Esophagus (tissue), 2 donors: ENCODE data around the gene CCNB2. TPM values are rescaled to one million over a fixed set of nuclear protein-coding genes. Genes with fewer than 3 reads are reported as not detected.

Source experiments
- H3K27ac ChIP-seq, 2 donors: one replicate each; pipeline ENCODE4 v1.5.1; 2013; ENCODE audit warnings: low read depth in 2 of 2, mild to moderate bottlenecking in 2 of 2, inconsistent platforms in 1 of 2, low read length in 1 of 2, moderate library complexity in 1 of 2
- H3K27me3 ChIP-seq, 2 donors: one replicate each; pipeline ENCODE4 v1.6.1; 2013; ENCODE audit warnings: low read length in 2 of 2, control low read depth in 1 of 2, mild to moderate bottlenecking in 1 of 2; ENCODE audit not compliant: insufficient read depth in 2 of 2, control insufficient read depth in 1 of 2
- H3K36me3 ChIP-seq, 2 donors: one replicate each; pipeline ENCODE4 v1.6.1; 2013; ENCODE audit warnings: low read length in 1 of 2; ENCODE audit not compliant: control insufficient read depth in 2 of 2, insufficient read depth in 2 of 2
- H3K4me1 ChIP-seq, 2 donors: one replicate each; pipeline ENCODE4 v1.6.1; 2013; ENCODE audit warnings: low read length in 1 of 2; ENCODE audit not compliant: control insufficient read depth in 2 of 2, insufficient read depth in 2 of 2
- H3K4me3 ChIP-seq, 2 donors: one replicate each; pipeline ENCODE4 v1.5.1; 2013; ENCODE audit warnings: low read length in 2 of 2, mild to moderate bottlenecking in 2 of 2, low read depth in 1 of 2, moderate library complexity in 1 of 2
- H3K9me3 ChIP-seq, 2 donors: one replicate each; pipeline ENCODE4 v1.6.1; 2013; ENCODE audit warnings: mild to moderate bottlenecking in 2 of 2, low read depth in 1 of 2, low read length in 1 of 2, moderate library complexity in 1 of 2; ENCODE audit not compliant: control insufficient read depth in 2 of 2, insufficient read depth in 1 of 2
- WGBS, 2 donors: extraction: QIAGEN DNeasy Blood & Tissue Kit; methylation state at CpG; one replicate each; pipeline ENCODE4 v1.1.7; 2013; 5-methylcytosine and 5-hydroxymethylcytosine counted together
- polyA plus RNA-seq, 2 donors: library from polyadenylated mRNA; stranded (reverse); fragments of 200-250 nt; gene quantifications; one replicate each; pipeline ENCODE4 v1.2.3, GENCODE V29; 2013
- donor health status: healthy with polysubstance abuse.
- donor health status: Bipolar disorder and iron deficiency.

The CCNB2 gene
- polyA plus RNA-seq, 2 donors: 5.9 to 19.3 TPM

DNA sequence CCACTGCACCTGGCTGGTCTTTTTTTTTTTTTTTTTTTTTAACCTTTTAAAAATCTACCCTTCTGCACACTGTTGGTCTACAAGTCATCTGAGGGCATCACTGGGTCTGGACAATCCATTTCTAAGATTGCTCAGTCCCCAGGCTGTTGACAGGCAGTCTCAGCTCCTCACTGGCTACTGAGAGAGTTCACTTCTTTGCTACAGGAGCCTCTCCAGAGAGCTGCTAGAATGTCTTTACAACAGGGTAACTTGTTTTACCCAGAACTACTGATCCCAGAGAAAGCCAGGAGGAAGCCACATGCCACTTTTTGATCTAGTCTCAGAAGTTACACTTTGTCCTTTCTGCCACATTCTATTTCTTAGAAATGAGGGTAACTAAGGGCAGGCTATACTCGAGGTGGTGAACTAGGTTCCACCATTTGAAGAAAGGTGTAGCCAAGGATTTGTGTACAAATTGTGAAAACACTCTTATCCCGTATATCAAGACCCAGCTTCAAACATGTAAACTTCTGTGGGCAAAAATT, 5.7 kb upstream of the CCNB2 start:
- Histone ChIP-seq H3K36me3 (peaks cover 0 to 11% of the 10 kb centered on the region in 2 donors), H3K4me3 (no peak overlapping the region), H3K9me3 (no peaks in the 10 kb centered on the region), H3K4me1 (no peaks in the 10 kb centered on the region), H3K27ac (no peak overlapping the region), H3K27me3 (no peaks in the 10 kb centered on the region)
- 66 to 85% methylated on average over 2 of the region's 2 CpGs for WGBS, 2 donors

DNA sequence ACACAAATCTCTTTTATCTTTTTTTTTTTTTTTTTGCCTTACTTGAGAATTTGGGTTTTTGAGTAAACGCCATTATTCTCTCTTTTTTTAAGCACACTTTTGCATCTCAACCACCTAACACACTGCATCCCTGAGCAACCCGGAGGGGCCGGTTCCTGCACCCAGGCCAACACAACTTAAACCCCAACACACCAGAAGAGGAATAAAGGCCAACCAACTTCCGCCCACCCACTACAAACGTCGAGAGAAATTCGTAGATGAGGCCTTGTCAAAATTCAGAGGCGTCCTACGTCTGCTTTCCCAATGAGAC, 389 bp upstream of the CCNB2 start:
- Histone ChIP-seq H3K4me1 (peaks cover 0 to 3% of the 10 kb centered on the region in 2 donors), H3K4me3 (peak overlapping the region; percentile 48 to 84), H3K27ac (peak overlapping the region; percentile 38 to 76), H3K27me3 (no peaks in the 10 kb centered on the region), H3K36me3 (peaks cover 3 to 4% of the 10 kb centered on the region in 2 donors), H3K9me3 (no peaks in the 10 kb centered on the region)
- WGBS, 2 donors: 1% methylated on average over 9 of the region's 9 CpGs

DNA sequence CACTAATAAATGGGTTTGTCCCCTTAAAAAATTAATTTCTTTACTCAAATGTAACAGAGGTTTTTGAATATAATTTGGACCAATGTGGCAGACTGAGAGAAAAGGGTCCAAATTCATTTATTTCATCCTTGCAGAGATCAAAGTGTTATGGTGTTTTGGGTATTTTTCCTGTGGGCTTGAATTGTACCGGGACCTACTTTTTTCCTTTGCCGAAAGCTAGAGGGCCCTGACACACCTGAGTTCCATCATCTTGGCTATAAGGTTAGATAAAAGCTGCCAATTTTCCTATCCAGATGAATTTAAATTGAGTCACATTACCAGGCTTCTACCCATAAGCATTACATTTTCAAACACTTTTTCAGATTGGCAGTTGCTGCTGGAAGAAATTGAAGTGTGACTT, 908 bp downstream of the CCNB2 start:
- no peaks in the 10 kb centered on the region for H3K27me3 ChIP-seq
- 21 to 31% methylated on average over 2 of the region's 2 CpGs for WGBS, 2 donors
- H3K9me3 ChIP-seq: no peaks in the 10 kb centered on the region
- no peak overlapping the region for H3K27ac ChIP-seq
- H3K36me3 ChIP-seq: peaks cover 0 to 4% of the 10 kb centered on the region in 2 donors
- peak overlapping the region in 1 of 2 donors; percentile 84 for H3K4me3 ChIP-seq
- H3K4me1 ChIP-seq: peaks cover 0 to 3% of the 10 kb centered on the region in 2 donors

DNA sequence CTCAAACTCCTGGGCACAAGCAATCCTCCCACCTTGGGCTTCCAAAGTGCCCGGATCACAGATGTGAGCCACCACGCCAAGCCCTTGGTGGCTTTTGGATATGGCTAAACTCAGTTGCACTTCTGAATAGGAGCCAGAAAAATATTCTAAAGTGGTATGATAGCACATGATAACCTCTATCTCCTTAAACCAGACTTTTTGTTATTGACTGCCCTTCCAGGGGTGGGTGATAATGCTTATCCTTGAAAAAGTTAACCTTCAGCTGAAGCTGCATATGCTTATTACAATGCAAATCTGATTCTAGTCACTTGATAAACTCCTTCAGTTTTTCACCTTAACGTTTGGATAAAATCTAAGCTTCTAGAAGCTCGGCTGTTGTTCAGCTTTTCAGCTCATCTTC, 6.3 kb downstream of the CCNB2 start:
- no peaks in the 10 kb centered on the region for H3K9me3 ChIP-seq
- H3K4me3 ChIP-seq: no peak overlapping the region
- H3K27me3 ChIP-seq: no peaks in the 10 kb centered on the region
- H3K27ac ChIP-seq: no peak overlapping the region
- no peaks in the 10 kb centered on the region for H3K4me1 ChIP-seq
- H3K36me3 ChIP-seq: peaks cover 0 to 4% of the 10 kb centered on the region in 2 donors
- WGBS, 2 donors: 91 to 94% methylated on average over 4 of the region's 4 CpGs

DNA sequence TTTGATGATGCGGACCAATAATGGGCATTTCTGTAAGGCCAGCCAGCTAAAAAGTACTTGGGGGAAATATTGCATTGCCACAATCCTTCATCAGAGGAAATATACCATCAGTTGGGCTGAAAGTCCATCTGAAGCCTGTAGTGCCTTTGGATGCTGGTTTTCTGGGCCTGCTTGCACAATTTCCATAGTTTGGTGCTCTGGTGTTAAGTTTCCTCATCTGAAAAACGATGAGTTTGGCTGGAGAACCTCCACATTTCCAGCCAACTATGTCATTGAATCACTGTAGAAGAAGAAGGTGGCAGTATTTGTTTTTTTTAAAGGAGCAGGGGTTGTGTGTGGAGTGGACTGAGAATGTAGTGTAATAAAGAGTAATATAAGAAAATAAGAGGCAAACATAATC, 10.1 kb downstream of the CCNB2 start:
- no peaks in the 10 kb centered on the region for H3K27me3 ChIP-seq
- no peaks in the 10 kb centered on the region for H3K9me3 ChIP-seq
- no peak overlapping the region for H3K4me3 ChIP-seq
- WGBS, 2 donors: 75 to 83% methylated on average over 2 of the region's 2 CpGs
- H3K36me3 ChIP-seq: peaks cover 0 to 2% of the 10 kb centered on the region in 2 donors
- no peaks in the 10 kb centered on the region for H3K4me1 ChIP-seq
- H3K27ac ChIP-seq: no peak overlapping the region

DNA sequence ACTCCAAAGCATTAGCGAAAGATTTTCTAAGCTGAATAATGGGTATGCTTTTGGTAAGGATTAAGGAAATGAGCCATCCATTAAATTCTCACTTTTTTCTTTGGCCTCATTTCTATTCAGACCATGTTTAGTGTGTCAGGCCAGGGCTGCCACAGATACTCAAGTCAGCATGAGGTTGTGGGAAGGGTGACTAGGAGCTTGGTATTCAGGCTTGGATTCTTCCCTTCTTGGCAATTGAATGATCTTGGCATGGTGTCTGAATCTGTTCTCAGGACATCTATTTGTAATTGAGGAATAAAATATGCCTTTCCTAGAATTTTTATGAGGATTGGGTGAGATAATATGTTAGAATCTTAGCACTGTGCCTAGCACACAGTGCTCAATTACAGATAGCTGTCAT, 11.2 kb downstream of the CCNB2 start:
- Histone ChIP-seq H3K27me3 (no peaks in the 10 kb centered on the region), H3K4me3 (no peak overlapping the region), H3K27ac (no peak overlapping the region), H3K4me1 (no peaks in the 10 kb centered on the region), H3K9me3 (no peaks in the 10 kb centered on the region), H3K36me3 (peaks cover 0 to 2% of the 10 kb centered on the region in 2 donors)
- 93 to 100% methylated on average over 1 of the region's 1 CpG for WGBS, 2 donors

DNA sequence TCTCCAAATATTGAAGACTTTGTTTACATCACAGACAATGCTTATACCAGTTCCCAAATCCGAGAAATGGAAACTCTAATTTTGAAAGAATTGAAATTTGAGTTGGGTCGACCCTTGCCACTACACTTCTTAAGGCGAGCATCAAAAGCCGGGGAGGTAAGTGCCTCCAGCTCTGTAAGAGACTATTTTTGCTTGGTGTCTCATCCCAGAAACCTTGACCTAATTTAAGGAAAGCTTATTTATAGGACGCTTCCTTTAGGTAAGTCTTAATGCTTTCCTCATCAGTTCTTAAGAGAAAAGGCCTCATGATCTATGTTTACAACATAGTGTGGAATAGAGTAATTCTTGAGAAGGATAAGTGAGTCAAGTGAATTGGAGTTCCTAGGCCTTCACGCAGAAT, 11.8 kb downstream of the CCNB2 start:
- no peaks in the 10 kb centered on the region for H3K9me3 ChIP-seq
- no peak overlapping the region for H3K4me3 ChIP-seq
- no peaks in the 10 kb centered on the region for H3K27me3 ChIP-seq
- peaks cover 0 to 2% of the 10 kb centered on the region in 2 donors for H3K36me3 ChIP-seq
- 97 to 98% methylated on average over 6 of the region's 6 CpGs for WGBS, 2 donors
- no peaks in the 10 kb centered on the region for H3K4me1 ChIP-seq
- no peak overlapping the region for H3K27ac ChIP-seq

DNA sequence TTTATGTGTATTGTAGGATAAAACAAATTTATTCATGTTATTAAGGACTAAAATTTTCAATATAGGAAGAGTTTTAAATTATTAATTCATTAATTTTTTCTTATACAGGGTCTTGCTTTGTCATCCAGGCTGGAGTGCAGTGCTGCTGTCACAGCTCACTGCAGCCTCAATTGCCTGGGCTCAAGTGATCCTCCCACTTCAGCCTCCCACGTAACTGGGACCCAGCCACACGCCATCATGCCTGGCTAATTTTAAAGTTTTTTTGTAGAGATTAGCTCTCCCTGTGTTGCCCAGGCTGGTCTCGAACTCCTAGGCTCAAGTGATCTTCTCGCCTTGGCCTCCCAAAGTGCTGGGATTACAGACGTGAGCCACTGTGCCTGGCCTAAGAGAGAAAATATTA, 14.7 kb downstream of the CCNB2 start:
- Histone ChIP-seq H3K4me1 (no peaks in the 10 kb centered on the region), H3K27me3 (no peaks in the 10 kb centered on the region), H3K4me3 (no peak overlapping the region), H3K27ac (no peak overlapping the region), H3K9me3 (no peaks in the 10 kb centered on the region), H3K36me3 (peaks cover 0 to 2% of the 10 kb centered on the region in 2 donors)
- 93 to 94% methylated on average over 5 of the region's 5 CpGs for WGBS, 2 donors

DNA sequence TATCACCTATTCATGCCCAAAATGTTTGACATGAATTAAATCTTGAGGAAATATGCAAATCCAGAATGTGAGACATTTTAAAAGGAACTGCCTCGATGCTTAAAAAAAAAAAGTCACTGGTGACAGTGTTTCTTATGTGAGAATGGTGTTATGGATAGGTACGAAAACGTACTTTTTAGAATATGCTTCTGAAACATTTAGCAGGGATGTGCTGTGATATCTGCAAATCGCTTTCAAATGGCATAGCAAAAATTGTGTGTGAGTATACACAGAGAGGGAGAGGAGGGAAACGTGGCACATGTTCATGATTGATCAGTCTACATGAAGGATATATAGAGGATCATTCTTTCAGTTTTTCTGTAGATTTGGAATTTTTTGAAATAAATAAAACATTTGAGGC, 16.0 kb downstream of the CCNB2 start:
- Histone ChIP-seq H3K27me3 (no peaks in the 10 kb centered on the region), H3K27ac (no peak overlapping the region), H3K4me3 (no peak overlapping the region), H3K9me3 (no peaks in the 10 kb centered on the region), H3K4me1 (no peaks in the 10 kb centered on the region), H3K36me3 (peaks cover 0 to 2% of the 10 kb centered on the region in 2 donors)
- 92 to 93% methylated on average over 5 of the region's 5 CpGs for WGBS, 2 donors

DNA sequence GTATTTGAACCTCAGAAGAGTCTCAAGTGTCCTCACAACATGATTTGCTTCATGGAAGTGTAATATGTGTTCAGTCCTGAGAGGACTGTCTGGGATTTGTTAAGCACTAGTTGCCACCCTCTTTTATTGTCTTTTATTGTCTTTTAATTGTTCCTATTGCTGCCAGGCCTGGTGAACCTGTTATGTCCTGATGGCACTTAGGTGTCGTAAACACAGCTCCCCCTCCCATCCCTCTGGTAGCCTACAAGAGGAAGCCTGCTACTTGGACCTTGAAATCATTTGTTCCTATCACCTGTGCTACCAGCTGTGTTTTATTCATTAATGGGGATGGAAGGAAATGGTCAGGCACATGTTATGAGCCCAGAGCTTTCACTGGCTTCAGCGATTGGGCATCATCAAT, 19.3 kb downstream of the CCNB2 start:
- Histone ChIP-seq H3K36me3 (no peaks in the 10 kb centered on the region), H3K9me3 (no peaks in the 10 kb centered on the region), H3K4me3 (no peak overlapping the region), H3K4me1 (no peaks in the 10 kb centered on the region), H3K27ac (no peak overlapping the region), H3K27me3 (no peaks in the 10 kb centered on the region)
- 81 to 92% methylated on average over 2 of the region's 2 CpGs for WGBS, 2 donors
